NCI-H526 (cell line): ENCODE data around the gene BROX.
"Not testable (repeated sequence)": the region's sequence is repeated elsewhere in the genome, so short reads cannot be mapped to it uniquely, and the experiment has no call there.

Experiments used
- DNase-seq, 2 experiments: peaks; one replicate each; lab custom pipeline; 2025; lab: John Stamatoyannopoulos, UW

BROX gene, protein sequence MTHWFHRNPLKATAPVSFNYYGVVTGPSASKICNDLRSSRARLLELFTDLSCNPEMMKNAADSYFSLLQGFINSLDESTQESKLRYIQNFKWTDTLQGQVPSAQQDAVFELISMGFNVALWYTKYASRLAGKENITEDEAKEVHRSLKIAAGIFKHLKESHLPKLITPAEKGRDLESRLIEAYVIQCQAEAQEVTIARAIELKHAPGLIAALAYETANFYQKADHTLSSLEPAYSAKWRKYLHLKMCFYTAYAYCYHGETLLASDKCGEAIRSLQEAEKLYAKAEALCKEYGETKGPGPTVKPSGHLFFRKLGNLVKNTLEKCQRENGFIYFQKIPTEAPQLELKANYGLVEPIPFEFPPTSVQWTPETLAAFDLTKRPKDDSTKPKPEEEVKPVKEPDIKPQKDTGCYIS

GRCh38 chr1:222712253-222713090 is at the start of gene BROX, which contains the start of gene AIDA:
Gene BROX (plus strand): TSS chr1:222712564. CDS start chr1:222715700, 3,136 bp downstream.
Gene AIDA (minus strand): TSS chr1:222712491. CDS start chr1:222712317, 174 bp downstream.
- peak; percentile 67 to 87 for DNase-seq

GRCh38 chr1:222663431-222663934 is 48.9 kb upstream of the BROX start:
- no peak for DNase-seq

- no peak for DNase-seq
These were observed 46.4 kb upstream of the BROX start for GRCh38 chr1:222665964-222666363.

- DNase-seq: not testable (repeated sequence)
These were observed 44.2 kb upstream of the BROX start for GRCh38 chr1:222668184-222668583.

GRCh38 chr1:222669107-222669506 is 43.3 kb upstream of the BROX start:
- not testable (repeated sequence) for DNase-seq

DNA sequence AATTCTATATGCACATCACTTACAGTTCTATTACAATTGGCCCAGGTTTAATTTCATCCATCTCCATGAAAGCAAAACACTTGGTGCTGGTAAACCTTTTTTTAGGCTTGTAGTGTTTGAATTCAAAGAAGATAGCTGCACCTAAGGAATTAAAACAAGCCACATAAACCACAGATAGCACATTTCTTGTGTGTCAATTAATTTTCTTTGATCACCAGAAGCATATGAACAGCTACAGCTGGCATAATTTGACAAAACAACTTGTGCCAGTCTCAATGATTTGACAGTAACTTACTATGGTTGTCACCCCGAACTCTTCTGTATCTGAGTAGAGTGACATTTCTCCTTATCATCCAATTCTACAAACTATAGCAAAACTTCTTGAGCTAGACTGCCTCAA is 42.3 kb upstream of the BROX start:
- no peak for DNase-seq

GRCh38 chr1:222680080-222680479 is 32.3 kb upstream of the BROX start:
- DNase-seq: no peak

DNA sequence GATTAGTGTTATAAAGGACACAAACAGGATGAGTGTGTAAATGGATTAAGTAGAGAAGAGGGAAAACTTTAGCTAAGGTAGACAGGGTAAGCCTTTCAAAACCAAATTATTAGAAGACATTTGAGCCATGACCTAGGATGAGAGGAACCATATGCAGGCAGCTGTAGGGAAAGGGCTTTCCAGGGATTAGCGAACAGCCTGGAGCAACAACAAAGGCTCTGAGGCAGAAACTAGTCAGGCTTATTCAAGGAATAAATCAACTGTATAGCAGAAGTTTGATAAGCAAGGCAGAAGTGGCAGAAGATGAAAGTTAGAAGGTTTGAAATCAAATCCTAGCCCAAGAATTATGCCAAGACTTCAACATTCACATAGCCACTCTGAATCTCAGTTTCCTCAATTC is 21.3 kb upstream of the BROX start:
- no peak for DNase-seq

DNA sequence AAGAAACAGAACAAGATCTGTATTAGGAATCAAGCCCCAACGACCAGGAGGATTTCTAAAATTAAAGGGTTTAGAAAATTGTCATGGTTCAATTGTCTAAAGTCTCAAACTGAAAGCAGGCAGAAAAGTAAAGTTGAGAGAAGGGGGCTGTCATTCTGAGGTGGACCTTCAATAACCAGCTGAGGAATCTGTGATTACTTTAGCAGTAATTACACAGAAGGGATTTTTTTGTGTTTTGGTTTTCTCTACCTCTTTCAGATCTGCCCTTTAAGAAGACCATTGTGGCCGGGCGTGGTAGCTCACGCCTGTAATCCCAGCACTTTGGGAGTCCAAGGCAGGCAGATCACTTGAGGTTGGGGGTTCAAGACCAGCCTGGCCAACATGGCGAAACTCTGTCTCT is 17.4 kb upstream of the BROX start:
- no peak for DNase-seq

DNA sequence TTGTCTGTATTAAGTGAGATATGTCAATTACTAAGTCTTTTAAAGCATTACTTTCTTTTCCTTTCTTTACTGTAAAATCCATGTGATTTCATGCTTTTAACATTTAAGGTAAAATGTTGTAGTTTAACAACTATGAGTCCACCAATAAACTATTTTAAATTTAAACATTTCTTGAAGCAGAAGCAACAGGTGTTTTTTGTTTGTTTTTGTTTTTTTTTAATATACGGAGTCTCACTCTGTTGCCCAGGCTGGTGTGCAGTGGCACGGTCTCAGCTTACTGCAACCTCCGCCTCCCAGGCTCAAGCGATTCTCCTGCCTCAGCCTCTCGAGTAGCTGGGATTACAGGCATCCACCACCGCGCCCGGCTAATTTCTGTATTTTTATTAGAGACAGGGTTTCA is 15.6 kb upstream of the BROX start:
- no peak for DNase-seq

- no peak for DNase-seq
These were observed 15.2 kb upstream of the BROX start for GRCh38 chr1:222697203-222697602.

DNA sequence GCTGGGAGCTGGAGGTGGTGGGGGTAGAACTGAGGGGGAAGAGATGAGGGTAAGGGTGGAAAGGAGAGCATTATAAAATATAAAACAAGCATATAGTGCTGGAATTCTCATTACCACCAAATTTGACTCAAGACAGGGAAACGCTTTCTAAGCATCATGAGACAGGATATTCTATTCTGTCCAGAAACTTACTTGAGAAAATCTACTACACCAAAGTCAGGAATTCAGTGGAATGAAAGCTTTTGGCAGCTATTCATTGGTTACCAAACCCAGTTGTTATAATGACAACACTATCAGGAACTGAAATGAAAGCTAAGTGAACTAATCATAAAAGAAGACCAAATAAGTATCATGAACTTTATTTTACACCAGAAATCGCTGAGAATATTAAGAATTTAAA is 14.5 kb upstream of the BROX start:
- no peak for DNase-seq

DNA sequence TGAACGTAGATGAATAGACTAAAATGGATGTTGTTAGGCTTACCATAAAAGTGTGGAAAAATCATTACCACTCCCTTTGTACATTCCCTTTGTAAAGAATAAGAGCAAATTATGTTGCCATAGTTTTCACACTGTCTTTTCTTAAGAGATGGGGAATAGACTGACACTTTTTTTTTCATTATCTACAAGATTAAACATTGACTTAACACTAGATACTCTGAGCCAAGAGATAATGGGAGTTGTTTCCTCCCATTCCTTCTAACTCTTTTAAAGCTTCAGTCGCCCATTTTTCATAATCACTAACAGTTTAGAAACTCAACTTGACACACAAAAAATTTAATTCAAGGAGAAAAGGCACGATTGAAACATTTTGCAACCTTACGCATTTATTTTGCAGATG is 10.2 kb upstream of the BROX start:
- no peak for DNase-seq

- no peak for DNase-seq
These were observed 8.1 kb upstream of the BROX start for GRCh38 chr1:222704260-222704659.

DNA sequence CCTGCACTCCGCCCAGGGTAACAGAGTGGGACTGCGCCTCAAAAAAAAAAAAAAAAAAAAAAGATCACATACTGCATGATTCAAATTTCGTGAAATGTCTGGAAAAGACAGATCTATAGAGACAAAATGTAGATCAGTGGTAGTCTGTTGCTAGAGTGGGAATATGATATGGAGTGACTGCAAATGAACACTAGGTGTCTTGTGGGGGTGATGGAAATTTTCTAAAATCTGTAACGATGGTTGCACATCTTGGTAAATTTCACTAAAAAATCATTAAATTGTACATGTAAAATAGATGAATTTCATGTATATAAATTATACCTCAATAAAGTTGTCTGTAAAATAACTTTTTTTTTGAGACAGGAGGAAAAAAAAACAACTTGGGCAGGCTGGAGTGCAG is 5.5 kb upstream of the BROX start:
- no peak for DNase-seq

DNA sequence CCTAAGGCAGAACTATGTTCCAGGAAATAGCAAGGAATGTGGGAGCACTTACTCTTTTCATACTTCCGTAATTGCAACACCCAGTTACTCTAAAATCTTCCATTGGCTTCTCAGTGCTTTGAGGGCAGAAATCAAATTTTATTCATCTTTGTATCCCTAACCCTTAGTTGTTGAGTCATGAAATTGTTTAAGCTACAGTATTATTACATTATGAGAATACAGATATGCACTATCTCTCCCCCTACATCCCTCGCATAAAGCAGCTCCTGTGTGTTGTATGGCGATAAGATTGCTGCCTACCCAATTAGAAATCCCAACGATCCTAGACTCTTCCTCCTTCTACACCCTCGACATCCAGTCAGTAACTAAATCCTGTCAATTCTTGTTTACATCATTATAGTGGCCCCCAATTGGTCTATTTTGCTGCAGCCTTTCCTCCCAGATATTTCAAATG is 2.6 kb upstream of the BROX start:
- no peak for DNase-seq

DNA sequence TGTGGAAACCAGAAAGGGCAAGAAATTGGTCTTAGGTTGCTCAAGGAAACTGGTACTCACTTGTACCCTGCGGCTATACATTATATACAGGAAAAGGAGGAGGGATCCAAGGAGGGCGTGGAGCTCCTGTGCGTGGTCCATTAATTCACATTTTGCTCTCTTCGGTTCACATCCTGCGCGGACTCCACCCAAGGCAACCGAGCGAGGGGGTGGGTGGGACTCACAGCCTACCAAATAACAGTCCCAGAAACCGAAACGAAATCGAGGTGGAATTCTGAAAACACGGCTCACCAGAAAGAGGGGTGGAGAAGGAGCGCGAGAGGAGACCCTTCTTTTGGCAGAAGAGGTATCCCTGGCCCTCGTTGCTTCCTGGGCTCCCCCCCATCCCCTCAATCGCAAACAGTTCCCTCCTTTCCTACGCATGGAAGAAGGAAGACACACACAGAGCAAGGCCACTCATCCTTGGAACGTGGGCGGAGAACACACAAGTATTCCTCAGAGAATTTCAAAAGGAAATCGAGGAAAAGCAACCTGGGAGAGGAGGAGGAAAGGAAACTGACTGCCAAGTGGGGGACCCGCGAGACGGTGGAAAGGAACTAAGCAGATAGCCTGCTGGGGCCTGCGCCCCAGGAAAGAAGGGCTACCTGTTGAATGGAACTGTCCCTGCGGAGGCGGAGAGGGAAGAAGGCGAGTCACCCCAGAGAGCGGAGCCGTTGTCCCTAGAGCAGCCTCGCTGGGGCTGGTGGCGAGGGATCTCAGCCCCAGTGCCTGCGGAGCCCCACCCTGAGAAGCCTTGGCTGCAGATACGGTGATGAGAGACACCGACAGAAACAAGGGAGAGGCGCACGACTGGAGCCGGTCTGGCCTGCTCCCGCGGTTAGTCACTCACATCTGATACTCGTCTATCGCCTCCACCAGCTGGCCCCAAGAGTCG is 778 bp upstream of the BROX start:
- DNase-seq: peak; percentile 11 to 58

- DNase-seq: peak; percentile 88 to 94
These were observed 962 bp downstream of the BROX start for GRCh38 chr1:222713091-222713961.

DNA sequence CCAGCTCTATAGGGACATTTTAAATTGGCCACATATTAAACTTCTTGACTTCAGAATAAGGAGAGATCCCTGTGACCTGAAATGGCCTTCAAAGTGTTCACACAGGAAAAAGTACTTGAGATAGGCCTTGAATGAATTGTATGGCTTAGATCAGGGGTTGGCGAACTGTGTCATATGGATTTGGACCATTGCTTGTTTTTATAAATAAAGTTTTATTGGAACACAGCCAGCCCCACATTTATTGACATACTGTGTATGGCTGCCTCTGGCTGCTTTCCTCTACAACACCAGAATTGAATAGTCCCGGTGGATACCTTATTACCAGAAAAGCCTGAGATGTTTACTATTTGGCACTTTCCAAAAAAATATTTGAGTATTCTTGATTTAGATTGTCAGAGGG is 4.0 kb downstream of the BROX start:
- DNase-seq: no peak

- DNase-seq: no peak
These were observed 16.4 kb downstream of the BROX start for GRCh38 chr1:222728746-222729145.

DNA sequence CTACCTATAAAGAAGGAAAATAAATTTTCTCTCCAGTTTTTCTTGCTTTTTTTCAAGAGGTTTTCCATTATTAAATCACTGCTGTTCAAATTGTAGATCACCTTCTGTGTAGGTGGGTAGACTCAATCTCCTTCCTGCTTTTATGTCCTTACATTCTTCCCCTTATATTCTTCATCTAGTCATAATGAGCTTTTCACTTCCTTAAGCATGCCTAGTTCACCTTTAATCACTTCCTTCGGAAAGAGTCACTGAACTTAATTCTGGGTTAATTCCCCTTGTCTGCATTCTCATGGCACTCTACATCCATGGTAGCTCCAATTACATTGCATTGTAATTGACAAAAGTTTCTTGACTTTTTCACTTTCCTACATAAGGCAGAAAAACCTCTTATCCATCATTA is 18.5 kb downstream of the BROX start:
- DNase-seq: no peak
